IPS DF 4.7 (cell line): Measurements from ENCODE around the gene HTATIP2.
"Not testable (repeated sequence)": the region's sequence is repeated elsewhere in the genome, so short reads cannot be mapped to it uniquely, and the experiment has no call there.

Experiments used
- DNase-seq: peaks from one replicate; pipeline ENCODE4 v3.0.0-alpha.2; 2013; ENCODE audit warnings: low spot score; ENCODE audit errors: extremely low read depth

Gene HTATIP2

GRCh38 chr11:20363500-20364340, at the start of gene HTATIP2:
TSS of gene HTATIP2 (plus strand) at chr11:20363714. CDS start at chr11:20364238, 524 bp downstream.
- DNase-seq, result no peak

DNA sequence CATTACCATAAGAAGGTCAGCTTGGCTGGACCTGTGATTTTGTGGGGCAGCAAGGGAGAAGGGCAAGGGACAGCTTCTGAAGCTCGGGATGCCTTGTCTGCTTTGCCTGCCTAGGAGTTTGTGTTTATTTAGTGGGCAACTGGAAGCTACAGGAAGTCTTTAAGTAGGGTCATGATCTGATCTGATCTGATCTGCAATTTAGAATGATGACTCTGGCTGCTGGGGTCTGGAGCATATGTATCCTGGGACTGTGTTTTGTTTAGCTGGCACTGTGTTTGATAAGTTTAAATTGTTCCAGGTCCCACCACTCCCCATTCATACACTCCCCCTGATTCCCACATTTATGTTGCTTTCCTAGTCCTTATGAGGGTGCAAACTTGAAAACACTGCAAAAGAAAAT, 47.7 kb upstream of the HTATIP2 start:
- DNase-seq, result no peak

- DNase-seq, result no peak
Measured at GRCh38 chr11:20321177-20321576, 42.3 kb upstream of the HTATIP2 start.

GRCh38 chr11:20327377-20327935, 36.1 kb upstream of the HTATIP2 start:
- no peak for DNase-seq

DNA sequence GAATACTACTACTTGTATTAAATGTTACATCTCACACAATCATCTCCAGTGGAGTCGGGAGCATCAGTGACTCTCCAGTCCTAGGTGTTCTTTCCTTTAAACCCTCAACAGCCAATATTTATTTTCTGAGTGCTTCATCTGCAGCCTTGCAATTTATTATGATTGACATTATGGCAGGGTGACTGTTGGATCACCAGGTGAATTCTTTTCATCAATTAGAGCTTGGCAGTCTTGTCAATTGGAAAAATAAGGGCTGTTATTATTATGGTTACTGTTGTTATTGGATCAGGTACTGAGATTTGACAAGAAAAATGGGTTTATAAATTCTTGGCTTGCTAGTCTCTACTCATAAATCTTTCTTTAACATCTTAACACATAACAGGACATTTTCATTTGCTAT, 27.5 kb upstream of the HTATIP2 start:
- DNase-seq, result no peak

DNA sequence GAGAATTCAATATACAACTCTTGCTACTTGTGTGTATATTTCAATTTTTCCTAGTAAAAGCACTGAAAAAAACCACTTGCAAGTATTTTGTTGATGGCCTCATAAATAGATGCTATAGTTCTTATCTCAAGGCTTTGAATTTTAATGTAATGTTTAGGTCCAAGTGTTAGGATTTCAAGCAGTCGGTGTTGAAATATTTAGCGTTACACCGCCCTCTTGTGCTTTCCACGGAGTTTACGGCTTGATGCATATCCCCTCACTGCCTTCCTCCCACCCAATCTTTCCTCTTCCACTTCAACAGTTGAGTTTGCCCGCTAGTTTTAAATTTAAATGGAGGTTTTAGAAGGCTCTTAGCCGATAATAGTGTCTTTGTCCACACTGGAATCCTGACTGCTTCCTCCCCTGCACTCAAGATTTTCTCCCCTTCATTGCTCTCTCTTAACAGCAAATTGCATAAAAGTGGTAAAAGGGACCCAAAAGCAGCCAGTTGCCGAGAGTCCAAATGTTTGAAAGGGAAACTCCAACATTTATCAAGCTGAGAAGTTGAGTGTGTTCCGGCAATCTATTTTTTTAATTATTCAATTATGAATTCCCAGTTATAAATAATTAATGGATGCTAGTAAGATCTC, 25.9 kb upstream of the HTATIP2 start:
- no peak for DNase-seq

- no peak for DNase-seq
Measured at GRCh38 chr11:20342347-20343141, 21.0 kb upstream of the HTATIP2 start.

- no peak for DNase-seq
Measured at GRCh38 chr11:20351136-20351535, 12.4 kb upstream of the HTATIP2 start.

GRCh38 chr11:20351751-20352262, 11.7 kb upstream of the HTATIP2 start:
- no peak for DNase-seq

DNA sequence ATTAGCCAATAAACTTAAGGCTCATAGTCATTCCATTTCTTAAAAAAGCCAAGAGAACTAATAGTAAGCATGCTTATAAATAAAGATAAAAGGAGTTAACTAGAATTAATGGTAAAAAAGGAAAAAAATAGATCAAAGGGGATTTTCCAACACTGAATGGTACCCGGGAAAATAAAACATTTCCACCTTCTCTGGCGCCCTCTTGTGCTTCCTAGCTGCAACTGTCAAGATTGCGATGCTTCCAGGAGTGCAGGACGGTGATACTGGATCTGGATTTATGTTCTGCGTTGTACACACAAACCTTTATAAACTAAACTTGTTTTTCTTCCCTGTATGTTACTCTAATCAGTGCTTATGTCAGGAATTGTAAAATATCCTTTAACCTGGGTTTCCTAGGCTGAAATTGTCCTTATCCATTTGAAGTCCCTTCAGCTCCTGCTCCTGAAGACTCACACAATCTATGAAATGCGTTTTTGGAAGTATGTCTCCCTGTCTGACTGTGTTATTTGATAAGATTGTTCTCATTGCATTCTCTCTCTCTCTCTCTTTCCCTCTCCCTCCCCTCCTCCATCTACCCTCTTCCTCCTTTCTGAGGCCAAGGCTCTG, 9.6 kb upstream of the HTATIP2 start:
- no peak for DNase-seq

DNA sequence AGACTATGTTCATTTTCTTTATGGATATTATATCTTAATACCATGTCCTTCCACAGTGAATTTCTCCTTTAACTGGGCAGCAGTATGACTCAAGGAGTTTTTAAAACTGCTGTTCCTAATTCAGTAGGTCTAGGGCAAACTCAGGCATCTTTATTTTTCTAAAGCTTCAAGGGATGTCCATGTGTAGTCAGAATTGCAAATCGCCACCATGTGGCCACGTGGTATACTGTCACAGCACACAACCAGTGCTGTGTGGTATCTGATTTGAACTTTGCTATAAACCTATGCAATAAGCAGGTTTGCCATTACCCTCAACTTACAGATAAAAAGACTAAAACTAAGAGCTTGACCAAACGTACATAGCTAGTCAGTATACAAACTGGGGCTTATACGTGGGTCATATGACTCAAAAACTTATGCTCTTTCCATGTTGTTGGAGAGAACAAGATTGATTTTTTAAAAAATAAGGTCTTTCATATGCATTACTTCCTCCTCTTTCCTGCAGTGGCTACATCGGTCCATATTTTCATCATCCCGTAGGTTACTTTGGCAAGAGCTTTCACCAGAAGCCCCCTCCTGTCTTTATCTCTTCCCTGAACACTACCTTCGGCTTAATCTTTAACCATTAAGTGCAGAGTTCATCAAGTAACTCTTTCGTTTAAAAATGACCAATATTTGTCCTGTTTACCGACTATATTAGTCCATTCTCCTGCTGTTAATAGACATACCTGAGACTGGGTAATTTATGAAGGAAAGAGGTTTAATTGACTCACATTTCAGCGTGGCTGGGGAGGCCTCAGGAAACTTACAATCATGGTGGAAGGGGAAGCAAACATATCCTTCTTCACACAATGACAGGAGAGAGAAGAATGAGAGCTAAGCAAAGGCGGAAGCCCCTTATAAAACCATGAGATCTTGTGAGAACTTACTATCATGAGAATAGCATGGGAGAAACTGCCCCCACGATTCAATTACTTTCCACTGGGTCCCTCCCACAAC, 8.0 kb upstream of the HTATIP2 start:
- DNase-seq, result no peak

DNA sequence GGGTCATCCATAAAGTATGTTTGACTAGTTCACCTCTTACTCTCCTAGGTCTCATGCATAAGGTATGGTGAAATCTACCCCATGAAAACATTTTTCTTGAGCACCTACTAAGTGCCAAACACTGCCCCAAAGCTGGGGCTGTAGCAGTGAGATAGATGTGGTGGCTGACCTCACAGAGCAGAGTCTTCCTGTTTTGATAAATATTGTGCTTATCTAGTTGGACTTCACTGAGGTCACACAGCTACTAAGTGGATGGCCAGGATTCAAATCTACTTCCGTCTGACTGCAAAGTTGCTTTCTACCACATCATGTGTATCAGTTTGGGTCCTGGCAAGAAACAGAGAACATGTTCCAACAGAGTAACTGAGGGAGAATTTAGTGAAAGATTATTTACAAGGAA, 6.4 kb upstream of the HTATIP2 start:
- no peak for DNase-seq

DNA sequence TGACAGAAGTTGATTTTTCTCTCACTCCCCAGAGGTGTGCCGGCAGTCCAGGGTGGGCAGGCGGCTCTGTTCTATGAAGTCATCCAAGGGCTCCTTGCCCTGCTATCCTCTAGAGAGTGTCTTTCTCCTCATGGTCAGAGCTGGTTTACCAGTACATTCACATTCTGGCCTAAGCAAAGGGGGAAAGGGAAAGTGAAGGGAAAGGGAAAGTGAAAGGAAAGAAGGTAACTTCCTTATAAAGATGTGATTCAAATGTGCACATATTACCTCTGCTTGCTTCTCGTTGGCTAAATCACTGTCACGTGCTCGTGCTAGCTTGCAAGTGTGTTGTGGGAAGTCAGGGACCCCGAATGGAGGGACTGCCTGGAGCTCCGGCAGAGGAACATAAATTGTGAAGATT, 2.9 kb upstream of the HTATIP2 start:
- DNase-seq, result no peak

GRCh38 chr11:20362481-20362880, 1.0 kb upstream of the HTATIP2 start:
- no peak for DNase-seq

GRCh38 chr11:20363149-20363499, 390 bp upstream of the HTATIP2 start:
- DNase-seq, result no peak

DNA sequence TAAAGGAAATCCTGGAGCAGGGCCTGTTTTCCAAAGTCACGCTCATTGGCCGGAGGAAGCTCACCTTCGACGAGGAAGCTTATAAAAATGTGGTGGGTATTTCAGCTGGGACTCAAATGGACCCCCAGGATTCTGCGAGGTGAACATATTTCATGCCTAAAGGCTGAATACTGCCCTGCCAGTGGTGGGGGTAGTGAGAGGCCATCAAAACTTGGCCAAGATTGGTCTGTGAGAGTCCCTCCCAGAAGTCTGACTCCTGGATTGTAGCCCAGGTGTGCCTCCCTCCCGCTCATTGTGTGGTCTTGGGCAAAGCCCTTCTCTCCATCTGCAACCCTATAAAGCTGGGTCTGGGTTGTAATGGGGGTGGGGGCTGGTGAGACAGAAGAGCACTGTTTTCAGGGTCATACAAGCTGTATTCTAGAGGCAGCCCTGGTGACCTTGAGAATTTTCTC, 853 bp downstream of the HTATIP2 start:
- no peak for DNase-seq

GRCh38 chr11:20365465-20365864, 2.0 kb downstream of the HTATIP2 start:
- not testable (repeated sequence) for DNase-seq

- no peak for DNase-seq
Measured at GRCh38 chr11:20367313-20367948, 3.9 kb downstream of the HTATIP2 start.

DNA sequence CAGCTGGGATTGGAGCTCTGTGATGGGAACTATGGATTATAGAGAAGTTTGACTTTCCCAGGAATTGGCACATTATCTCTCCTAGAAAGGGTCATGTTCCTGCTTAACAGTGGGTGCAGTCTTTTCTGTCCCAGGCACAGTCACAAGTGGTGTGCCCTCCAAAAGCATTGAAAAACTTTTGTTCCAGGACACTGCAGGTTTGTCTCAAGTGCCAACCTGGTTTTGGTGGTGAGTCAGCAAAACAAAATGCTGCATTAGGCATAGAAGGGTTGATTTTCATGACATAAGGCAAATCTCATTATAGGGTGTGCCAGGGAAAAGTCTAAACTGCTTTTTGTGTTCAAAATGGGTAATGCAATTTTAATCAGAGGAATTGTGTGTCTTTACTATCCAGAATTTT, 4.9 kb downstream of the HTATIP2 start:
- DNase-seq, result no peak
